SK-N-SH (cell line): ENCODE data around the gene FBXL2. TPM values are rescaled to one million over a fixed set of nuclear protein-coding genes. Genes with fewer than 3 reads are reported as not detected.

Source experiments
- CTCF ChIA-PET: fragments of 300-600, 350-600 bp; formaldehyde crosslinking; extraction: SDS; loops from one replicate; lab custom pipeline; 2021; lab: Yijun Ruan, JAX
- POLR2A ChIA-PET: fragments of 350-600 bp; sonication (Branson Sonifier 250); formaldehyde crosslinking; extraction: SDS; loops from one replicate; lab custom pipeline; 2020; ENCODE audit warnings: antibody characterized with exemption, inconsistent platforms; lab: Yijun Ruan, JAX
- DNase-seq: peaks from one replicate; pipeline ENCODE4 v3.0.0; 2012
- H2AFZ ChIP-seq: fragments of 200-600 bp; sonication (generic); 2 replicates; pipeline ENCODE4 v1.8.1; 2016; ENCODE audit warnings: antibody characterized with exemption, mild to moderate bottlenecking, low read depth
- H3F3A ChIP-seq: fragments of 200-600 bp; sonication (generic); replicated peaks from 2 replicates; pipeline ENCODE3; 2016; ENCODE audit warnings: antibody characterized with exemption, mild to moderate bottlenecking; ENCODE audit not compliant: insufficient read depth
- H3K27ac ChIP-seq, 2 experiments: fragments of 200-500 bp in 1 of 2; fragments of 200-600 bp in 1 of 2; sonication (Bioruptor generic) in 1 of 2; sonication (generic), shearing (Covaris generic) in 1 of 2; 2 replicates each; pipeline versions ENCODE4 v1.5.1 to v1.6.1; 2014 to 2016; ENCODE audit warnings: low read depth in 2 of 2, inconsistent platforms in 1 of 2, low read length in 1 of 2, mild to moderate bottlenecking in 1 of 2, mixed read lengths in 1 of 2
- H3K27me3 ChIP-seq: fragments of 200-600 bp; sonication (generic), shearing (Covaris generic); 2 replicates; pipeline ENCODE4 v1.6.1; 2016; ENCODE audit warnings: mixed run types; ENCODE audit not compliant: insufficient read depth
- H3K36me3 ChIP-seq, 2 experiments: fragments of 200-500 bp in 1 of 2; fragments of 200-600 bp in 1 of 2; sonication (Bioruptor generic) in 1 of 2; sonication (generic) in 1 of 2; replicated peaks in 1 of 2; 2 replicates each; pipeline versions ENCODE3 to v1.5.1; 2014 to 2016; ENCODE audit warnings: low read length in 1 of 2, mild to moderate bottlenecking in 1 of 2; ENCODE audit not compliant: insufficient read depth in 2 of 2, control insufficient read depth in 1 of 2
- H3K4me1 ChIP-seq, 2 experiments: fragments of 200-500 bp in 1 of 2; fragments of 200-600 bp in 1 of 2; sonication (Bioruptor generic) in 1 of 2; sonication (generic), shearing (Covaris generic) in 1 of 2; 2 replicates each; pipeline versions ENCODE4 v1.5.1 to v1.6.1; 2014 to 2016; ENCODE audit warnings: low read depth in 1 of 2, low read length in 1 of 2, mixed run types in 1 of 2; ENCODE audit not compliant: insufficient read depth in 2 of 2, control insufficient read depth in 1 of 2
- H3K4me2 ChIP-seq: fragments of 200-600 bp; sonication (generic), shearing (Covaris generic); 2 replicates; pipeline ENCODE4 v1.6.1; 2017; ENCODE audit warnings: mixed run types
- H3K4me3 ChIP-seq, 2 experiments: fragments of 200-500 bp in 1 of 2; fragments of 200-600 bp in 1 of 2; sonication (Bioruptor generic) in 1 of 2; sonication (generic), shearing (Covaris generic) in 1 of 2; 2 replicates each; pipeline versions ENCODE4 v1.5.1 to v1.8.1; 2014 to 2016; ENCODE audit warnings: low read depth in 2 of 2, inconsistent platforms in 1 of 2, low read length in 1 of 2, mild to moderate bottlenecking in 1 of 2, mixed read lengths in 1 of 2, moderate library complexity in 1 of 2
- H3K79me2 ChIP-seq: fragments of 200-600 bp; sonication (generic); 2 replicates; pipeline ENCODE4 v1.8.1; 2017; ENCODE audit warnings: mild to moderate bottlenecking; ENCODE audit not compliant: insufficient read depth
- H3K9ac ChIP-seq: fragments of 200-600 bp; sonication (generic); 2 replicates; pipeline ENCODE4 v1.6.1; 2017; ENCODE audit warnings: mixed run types
- H3K9me2 ChIP-seq: fragments of 200-600 bp; sonication (generic); 2 replicates; pipeline ENCODE4 v1.6.1; 2017; ENCODE audit warnings: mixed run types
- H3K9me3 ChIP-seq: fragments of 200-600 bp; sonication (generic); 2 replicates; pipeline ENCODE4 v1.6.1; 2017; ENCODE audit warnings: mixed run types, mild to moderate bottlenecking, moderate library complexity
- H4K20me1 ChIP-seq: fragments of 200-600 bp; sonication (generic); 2 replicates; pipeline ENCODE4 v1.6.1; 2017; ENCODE audit warnings: mild to moderate bottlenecking, mixed run types; ENCODE audit not compliant: insufficient read depth
- CHD2 ChIP-seq: fragments of 150-350 bp; IDR thresholded peaks from 2 replicates; pipeline ENCODE4 v1.6.1; 2018; ENCODE audit warnings: low read length; ENCODE audit not compliant: partially characterized antibody
- CTCF ChIP-seq: fragments of 200-600 bp; sonication (generic); IDR thresholded peaks from 2 replicates; pipeline ENCODE4 v1.6.1; 2017; ENCODE audit warnings: antibody characterized with exemption, mild to moderate bottlenecking, moderate library complexity
- EP300 ChIP-seq, 2 experiments: IDR thresholded peaks; 2 replicates each; pipeline versions ENCODE4 v1.4.0 to v1.6.1; 2012; ENCODE audit warnings: borderline replicate concordance in 1 of 2, low read depth in 1 of 2, low read length in 1 of 2
- EZH2phosphoT487 ChIP-seq: fragments of 200-600 bp; sonication (generic); IDR thresholded peaks from 2 replicates; pipeline ENCODE4 v1.6.1; 2017; ENCODE audit warnings: low read depth, mixed run types, mild to moderate bottlenecking, antibody characterized with exemption, moderate library complexity, borderline replicate concordance
- FOXM1 ChIP-seq: IDR thresholded peaks from 2 replicates; pipeline ENCODE4 v1.4.0; 2012; ENCODE audit warnings: low read depth, mild to moderate bottlenecking
- MAX ChIP-seq: IDR thresholded peaks from 2 replicates; pipeline ENCODE4 v1.4.0; 2012; ENCODE audit warnings: low read depth
- MEF2A ChIP-seq: IDR thresholded peaks from 2 replicates; pipeline ENCODE4 v1.4.0; 2012; ENCODE audit warnings: low read depth, borderline replicate concordance
- MXI1 ChIP-seq: IDR thresholded peaks from 2 replicates; pipeline ENCODE4 v1.6.1; 2012; ENCODE audit warnings: mild to moderate bottlenecking, low read depth, low read length, improper control_type of control experiment
- POLR2AphosphoS5 ChIP-seq: IDR thresholded peaks from 2 replicates; pipeline ENCODE4 v1.6.1; 2012; ENCODE audit warnings: low read depth, low read length
- RAD21 ChIP-seq: IDR thresholded peaks from 2 replicates; pipeline ENCODE4 v1.6.1; 2012; ENCODE audit warnings: mild to moderate bottlenecking, low read length
- RCOR1 ChIP-seq: fragments of 150-350 bp; IDR thresholded peaks from 2 replicates; pipeline ENCODE4 v1.6.1; 2017; ENCODE audit warnings: antibody characterized with exemption, low read length
- RFX5 ChIP-seq: IDR thresholded peaks from 2 replicates; pipeline ENCODE4 v1.6.1; 2012; ENCODE audit warnings: mild to moderate bottlenecking, improper control_type of control experiment, low read length
- RXRA ChIP-seq: IDR thresholded peaks from 2 replicates; pipeline ENCODE4 v1.4.0; 2012; ENCODE audit warnings: low read depth, mild to moderate bottlenecking, borderline replicate concordance
- SIN3A ChIP-seq: IDR thresholded peaks from 2 replicates; pipeline ENCODE4 v1.6.1; 2012; ENCODE audit warnings: low read depth, mild to moderate bottlenecking, low read length, moderate library complexity, borderline replicate concordance
- YY1 ChIP-seq: IDR thresholded peaks from 2 replicates; pipeline ENCODE4 v1.4.0; 2012; ENCODE audit warnings: low read depth, mild to moderate bottlenecking
- WGBS: methylation state at CpG from one replicate; pipeline ENCODE4 v1.1.6; 2017; ENCODE audit warnings: low lambda C conversion rate; 5-methylcytosine and 5-hydroxymethylcytosine counted together
- polyA plus RNA-seq, 3 experiments: library from polyadenylated mRNA; depleted of rRNA; stranded (reverse); fragments of >200 nt; gene quantifications; 2 replicates each; pipeline ENCODE4 v1.2.3, GENCODE V29; 2012
- TF ChIP-seq, protein P1 (sequence below): fragments of 150-350 bp; IDR thresholded peaks from 2 replicates; pipeline ENCODE4 v1.6.1; 2016; ENCODE audit warnings: mild to moderate bottlenecking, low read depth, low read length
- TF ChIP-seq, protein P2 (sequence below): fragments of 150-350 bp; IDR thresholded peaks from 2 replicates; pipeline ENCODE4 v1.6.1; 2017; ENCODE audit warnings: antibody characterized with exemption, low read length, low read depth, borderline replicate concordance

FBXL2 gene
- polyA plus RNA-seq, 1 of the 3 experiments (the other 2 are of a cell fraction), result 13.7 TPM

GRCh38 chr3:33419948-33420347 lies 142.7 kb downstream of the FBXL2 start:
- H3K79me2 ChIP-seq, result peaks cover 98% of the 10 kb centered on the region
- TF ChIP-seq YY1, result no peak
- TF ChIP-seq MAX, result no peak
- TF ChIP-seq FOXM1, result no peak
- TF ChIP-seq RAD21, result no peak
- no peak for TF ChIP-seq CTCF
- TF ChIP-seq, protein P1, sequence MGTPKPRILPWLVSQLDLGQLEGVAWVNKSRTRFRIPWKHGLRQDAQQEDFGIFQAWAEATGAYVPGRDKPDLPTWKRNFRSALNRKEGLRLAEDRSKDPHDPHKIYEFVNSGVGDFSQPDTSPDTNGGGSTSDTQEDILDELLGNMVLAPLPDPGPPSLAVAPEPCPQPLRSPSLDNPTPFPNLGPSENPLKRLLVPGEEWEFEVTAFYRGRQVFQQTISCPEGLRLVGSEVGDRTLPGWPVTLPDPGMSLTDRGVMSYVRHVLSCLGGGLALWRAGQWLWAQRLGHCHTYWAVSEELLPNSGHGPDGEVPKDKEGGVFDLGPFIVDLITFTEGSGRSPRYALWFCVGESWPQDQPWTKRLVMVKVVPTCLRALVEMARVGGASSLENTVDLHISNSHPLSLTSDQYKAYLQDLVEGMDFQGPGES, result no peak
- no peak for TF ChIP-seq MEF2A
- no peak for TF ChIP-seq MXI1
- TF ChIP-seq, protein P2, sequence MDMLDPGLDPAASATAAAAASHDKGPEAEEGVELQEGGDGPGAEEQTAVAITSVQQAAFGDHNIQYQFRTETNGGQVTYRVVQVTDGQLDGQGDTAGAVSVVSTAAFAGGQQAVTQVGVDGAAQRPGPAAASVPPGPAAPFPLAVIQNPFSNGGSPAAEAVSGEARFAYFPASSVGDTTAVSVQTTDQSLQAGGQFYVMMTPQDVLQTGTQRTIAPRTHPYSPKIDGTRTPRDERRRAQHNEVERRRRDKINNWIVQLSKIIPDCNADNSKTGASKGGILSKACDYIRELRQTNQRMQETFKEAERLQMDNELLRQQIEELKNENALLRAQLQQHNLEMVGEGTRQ, result no peak
- no peak for TF ChIP-seq RXRA
- TF ChIP-seq EZH2phosphoT487, result no peak
- no peak for TF ChIP-seq RCOR1
- TF ChIP-seq EP300 (IDR thresholded peaks at IDR 0.05; ENCODE audit: borderline replicate concordance in 1 of 2, low read depth in 1 of 2, low read length in 1 of 2), result no peak
- no peak for TF ChIP-seq RFX5
- TF ChIP-seq SIN3A, result no peak
- TF ChIP-seq CHD2, result no peak
- no peak for TF ChIP-seq POLR2AphosphoS5
- TF ChIP-seq, all 33 proteins: peak for 0
- WGBS, result 97% methylated on average over 1 of the region's 1 CpG
- POLR2A ChIA-PET, result no interaction called here
- Histone ChIP-seq H3K27me3 (no peaks in the 10 kb centered on the region), H2AFZ (no peak overlapping the region), H3F3A (no peaks in the 10 kb centered on the region), H3K9me2 (no peaks in the 10 kb centered on the region), H3K9ac (no peak overlapping the region), H4K20me1 (peaks cover 5% of the 10 kb centered on the region; the same call in 1 of the 2 replicates), H3K9me3 (no peaks in the 10 kb centered on the region), H3K36me3 (peaks cover 21 to 81% of the 10 kb centered on the region in 2 experiments), H3K27ac (no peak overlapping the region), H3K4me2 (no peak overlapping the region), H3K4me1 (peaks cover 0 to 4% of the 10 kb centered on the region in 2 experiments; a peak in 1 of 4 replicates), H3K4me3 (no peak overlapping the region)
- no peak for DNase-seq
- CTCF ChIA-PET, result interaction anchor here (0.6 to 1.1 kb wide), 3 partner anchors 47 to 367 kb away, joined by 3 to 4 read pairs (median 3); no protein-coding TSS in a partner anchor
